ENCODE data around the gene ZNF799.
"Not testable (repeated sequence)": the region's sequence is repeated elsewhere in the genome, so short reads cannot be mapped to it uniquely, and the experiment has no call there.

Gene ZNF799

GRCh38 chr19:12425236-12425887 lies 24.3 kb upstream of the ZNF799 start:
- no peak for TF ChIP-seq CTCF (IDR thresholded peaks at IDR 0.05; ENCODE audit: insufficient read depth, low read depth, low read length, missing control alignments)
- DNase-seq (ENCODE audit: low read depth), result no peak
- H3K4me3 ChIP-seq (ENCODE audit: low read length), result no peak overlapping the region

- H3K4me3 ChIP-seq (ENCODE audit: low read length); DNase-seq (ENCODE audit: low read depth): not testable (repeated sequence)
These were observed 16.2 kb upstream of the ZNF799 start for GRCh38 chr19:12417273-12417672.

GRCh38 chr19:12411893-12412292 lies 10.8 kb upstream of the ZNF799 start:
- no peak overlapping the region for H3K4me3 ChIP-seq (ENCODE audit: low read length)
- no peak for DNase-seq (ENCODE audit: low read depth)
- no peak for TF ChIP-seq CTCF (IDR thresholded peaks at IDR 0.05; ENCODE audit: insufficient read depth, low read depth, low read length, missing control alignments)

- H3K4me3 ChIP-seq (ENCODE audit: low read length), result peak overlapping the region; percentile 71
- DNase-seq (ENCODE audit: low read depth), result peak; percentile 42
These were observed 1.0 kb downstream of the ZNF799 start for GRCh38 chr19:12399901-12400632.

- DNase-seq (ENCODE audit: low read depth); H3K4me3 ChIP-seq (ENCODE audit: low read length): not testable (repeated sequence)
These were observed 9.9 kb downstream of the ZNF799 start for GRCh38 chr19:12391148-12391547.

GRCh38 chr19:12386365-12386764 lies 14.7 kb downstream of the ZNF799 start:
- not testable (repeated sequence) for DNase-seq (ENCODE audit: low read depth); H3K4me3 ChIP-seq (ENCODE audit: low read length)

GRCh38 chr19:12380444-12380737 lies 20.7 kb downstream of the ZNF799 start:
- TF ChIP-seq CTCF (IDR thresholded peaks at IDR 0.05; ENCODE audit: insufficient read depth, low read depth, low read length, missing control alignments), result no peak
- no peak for DNase-seq (ENCODE audit: low read depth)
- no peak overlapping the region for H3K4me3 ChIP-seq (ENCODE audit: low read length)

- TF ChIP-seq CTCF (IDR thresholded peaks at IDR 0.05; ENCODE audit: insufficient read depth, low read depth, low read length, missing control alignments), result no peak
- H3K4me3 ChIP-seq (ENCODE audit: low read length), result no peak overlapping the region
- DNase-seq (ENCODE audit: low read depth), result no peak
These were observed 21.2 kb downstream of the ZNF799 start for GRCh38 chr19:12379732-12380443.

- no peak for DNase-seq (ENCODE audit: low read depth)
- no peak overlapping the region for H3K4me3 ChIP-seq (ENCODE audit: low read length)
- no peak for TF ChIP-seq CTCF (IDR thresholded peaks at IDR 0.05; ENCODE audit: insufficient read depth, low read depth, low read length, missing control alignments)
These were observed 27.0 kb downstream of the ZNF799 start for GRCh38 chr19:12374026-12374425.

Data from epithelial cell of esophagus (primary cell).